ENCODE results near the gene CDK5RAP3.

DNA sequence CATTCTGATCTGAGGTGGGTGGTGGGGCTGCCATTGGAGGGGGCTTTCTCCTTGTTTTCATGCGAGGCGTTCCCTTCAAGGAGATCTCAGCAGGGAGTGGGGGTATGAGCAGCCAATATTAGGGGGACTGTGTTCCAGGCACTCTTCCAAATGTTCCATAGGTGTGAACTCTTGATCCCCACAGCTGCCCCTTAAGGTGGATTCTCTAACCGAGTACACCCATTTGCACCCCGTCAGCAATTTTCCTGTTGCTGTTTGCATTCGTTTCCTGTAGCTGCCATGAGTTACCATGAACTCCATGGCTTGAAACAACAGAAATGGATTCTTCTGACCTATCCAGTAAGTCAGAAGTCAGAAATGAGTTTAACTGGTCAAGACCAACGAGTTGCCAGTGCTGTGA, 9.5 kb upstream of the CDK5RAP3 start:
- TF ChIP-seq POLR2AphosphoS5 (IDR thresholded peaks at IDR 0.05; ENCODE audit: low read depth, low read length) (no peak), POLR2A (IDR thresholded peaks at IDR 0.05; ENCODE audit: low read depth, low read length) (no peak), TAF1 (IDR thresholded peaks at IDR 0.05; ENCODE audit: low read depth, low read length) (no peak), PAX5 (IDR thresholded peaks at IDR 0.05; ENCODE audit: insufficient read depth, low read length, severe bottlenecking) (no peak), POU2F2 (IDR thresholded peaks at IDR 0.05; ENCODE audit: low read depth, low read length) (no peak), SPI1 (IDR thresholded peaks at IDR 0.05; ENCODE audit: low read depth, low read length) (no peak)

Data from GM12891 (cell line).